HL-60 (cell line): ENCODE results near the gene RPN1.

Source experiments
- CTCF ChIP-seq: IDR thresholded peaks from one replicate; pipeline ENCODE4 v1.5.1; 2011; ENCODE audit warnings: low read length, control low read depth, inconsistent platforms; ENCODE audit not compliant: insufficient read depth
- GABPA ChIP-seq: IDR thresholded peaks from 2 replicates; pipeline ENCODE4 v1.6.1; 2012; ENCODE audit warnings: low read depth
- REST ChIP-seq: IDR thresholded peaks from 2 replicates; pipeline ENCODE4 v1.6.1; 2012; ENCODE audit warnings: low read depth; ENCODE audit not compliant: insufficient replicate concordance

GRCh38 chr3:128616516-128617269 lies 33.9 kb downstream of the RPN1 start:
- TF ChIP-seq GABPA: no peak
- no peak for TF ChIP-seq CTCF
- no peak for TF ChIP-seq REST
